Measurements from ENCODE around the gene MESP2.

DNA sequence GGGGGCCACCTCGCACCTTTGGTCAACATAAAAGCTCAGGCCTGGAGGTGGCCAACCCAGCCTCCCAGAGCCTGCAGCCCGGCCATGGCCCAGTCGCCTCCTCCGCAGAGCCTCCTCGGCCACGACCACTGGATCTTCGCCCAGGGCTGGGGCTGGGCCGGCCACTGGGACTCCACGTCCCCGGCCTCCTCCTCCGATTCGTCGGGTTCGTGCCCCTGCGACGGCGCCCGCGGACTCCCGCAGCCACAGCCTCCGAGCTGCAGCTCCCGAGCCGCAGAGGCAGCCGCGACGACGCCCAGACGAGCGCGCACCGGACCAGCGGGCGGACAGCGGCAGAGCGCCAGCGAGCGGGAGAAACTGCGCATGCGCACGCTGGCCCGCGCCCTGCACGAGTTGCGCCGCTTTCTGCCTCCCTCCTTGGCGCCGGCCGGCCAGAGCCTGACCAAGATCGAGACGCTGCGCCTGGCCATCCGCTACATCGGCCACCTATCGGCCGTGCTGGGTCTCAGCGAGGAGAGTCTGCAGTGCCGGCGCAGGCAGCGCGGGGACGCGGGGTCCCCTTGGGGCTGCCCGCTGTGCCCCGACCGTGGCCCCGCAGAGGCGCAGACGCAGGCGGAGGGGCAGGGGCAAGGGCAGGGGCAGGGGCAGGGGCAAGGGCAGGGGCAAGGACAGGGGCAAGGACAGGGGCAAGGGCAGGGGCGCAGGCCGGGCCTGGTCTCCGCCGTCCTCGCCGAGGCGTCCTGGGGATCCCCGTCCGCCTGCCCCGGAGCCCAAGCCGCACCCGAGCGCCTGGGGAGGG is at the start of gene MESP2:
- TF ChIP-seq CTCF (conservative IDR thresholded peaks at IDR 0.05; ENCODE audit: low read length) (no peak), EZH2phosphoT487 (IDR thresholded peaks at IDR 0.05; ENCODE audit: borderline replicate concordance, low read depth, low read length) (no peak)

Data from OCI-LY7 (cell line).